ENCODE results near the gene SCT.

- TF ChIP-seq POLR2A (IDR thresholded peaks at IDR 0.05) = no peak
- no peak for TF ChIP-seq CTCF (IDR thresholded peaks at IDR 0.05)
Observed at GRCh38 chr11:578276-579035, 48.5 kb downstream of the SCT start.

Measured in right lobe of liver (tissue), 4 donors.